A549 (cell line): Measurements from ENCODE around the gene METTL16. TPM values are rescaled to one million over a fixed set of nuclear protein-coding genes. Genes with fewer than 3 reads are reported as not detected.

ENCODE experiments used
- ATAC-seq, 2 experiments: fragments of 200-7000 bp in 1 of 2; fragments of >200 bp in 1 of 2; cut with Nextera tagmentation in 1 of 2; cut with Tn5 transposase in 1 of 2; 3 replicates each; pipeline versions ENCODE4 v1.8.0 to v1.9.1; 2018 to 2020; ENCODE audit warnings: mild to moderate bottlenecking in 1 of 2, moderate library complexity in 1 of 2
- CTCF ChIA-PET: fragments of 300-600 bp; sonication (Branson Sonifier 250); formaldehyde crosslinking; extraction: SDS; loops from one replicate; lab custom pipeline; 2021; ENCODE audit warnings: antibody characterized with exemption, inconsistent platforms; lab: Yijun Ruan, JAX
- POLR2A ChIA-PET: fragments of 350-600 bp; formaldehyde crosslinking; extraction: SDS; loops from one replicate; lab custom pipeline; 2021; ENCODE audit warnings: antibody characterized with exemption, inconsistent platforms; lab: Yijun Ruan, JAX
- DNase-seq, 2 experiments: peaks; one replicate each; pipeline versions ENCODE4 v3.0.0 to v3.0.0-alpha.2; 2011 to 2016; ENCODE audit warnings: low read depth in 1 of 2, low spot score in 1 of 2
- FAIRE-seq: peaks from 2 replicates; lab custom pipeline; 2011; peaks lifted over from hg19 to GRCh38; lab: Jason Lieb, UNC
- H3K27ac ChIP-seq, 2 experiments: fragments of >200 bp; sonication (Bioruptor Twin); formaldehyde crosslinking; 3 replicates each; pipeline ENCODE4 v1.5.1; 2016 to 2017
- H3K4me1 ChIP-seq: fragments of >200 bp; sonication (Bioruptor Twin); formaldehyde crosslinking; 3 replicates; pipeline ENCODE4 v1.6.1; 2016
- H3K4me2 ChIP-seq: fragments of >200 bp; sonication (Bioruptor Twin); formaldehyde crosslinking; 3 replicates; pipeline ENCODE4 v1.6.1; 2016
- H3K4me3 ChIP-seq: fragments of >200 bp; sonication (Bioruptor Twin); formaldehyde crosslinking; 3 replicates; pipeline ENCODE4 v1.5.1; 2016
- H3K9me3 ChIP-seq: fragments of >200 bp; sonication (Bioruptor Twin); formaldehyde crosslinking; 3 replicates; pipeline ENCODE4 v1.6.1; 2016
- BCL3 ChIP-seq: fragments of >200 bp; sonication (Bioruptor Twin); formaldehyde crosslinking; IDR thresholded peaks from 3 replicates; pipeline ENCODE4 v1.6.1; 2016
- BHLHE40 ChIP-seq: IDR thresholded peaks from 2 replicates; pipeline ENCODE4 v1.6.1; 2012; ENCODE audit warnings: low read depth, low read length, inconsistent platforms
- CHD2 ChIP-seq: fragments of 150-350 bp; IDR thresholded peaks from 2 replicates; pipeline ENCODE4 v1.6.1; 2014; ENCODE audit warnings: low read length; ENCODE audit not compliant: partially characterized antibody
- CHD4 ChIP-seq: fragments of 200-600 bp; sonication (generic); IDR thresholded peaks from 2 replicates; pipeline ENCODE4 v1.6.1; 2016; ENCODE audit warnings: antibody characterized with exemption, mild to moderate bottlenecking, borderline replicate concordance
- CTCF ChIP-seq: fragments of >200 bp; sonication (Bioruptor Twin); formaldehyde crosslinking; IDR thresholded peaks from 3 replicates; pipeline ENCODE4 v1.5.1; 2016
- ELK1 ChIP-seq: fragments of 150-350 bp; IDR thresholded peaks from 2 replicates; pipeline ENCODE4 v1.6.1; 2014; ENCODE audit warnings: low read depth, mild to moderate bottlenecking, low read length
- ESRRA ChIP-seq: fragments of 150-350 bp; IDR thresholded peaks from 2 replicates; pipeline ENCODE4 v1.6.1; 2014; ENCODE audit warnings: mild to moderate bottlenecking, low read length, borderline replicate concordance
- FOXS1 ChIP-seq: fragments of 250-450 bp; sonication (Bioruptor Pico); IDR thresholded peaks from 2 replicates; pipeline ENCODE4 v1.5.0; 2020; ENCODE audit warnings: mild to moderate bottlenecking, moderate library complexity
- HEYL ChIP-seq: fragments of 250-450 bp; sonication (Bioruptor Pico); IDR thresholded peaks from 2 replicates; pipeline ENCODE4 v1.8.0; 2021; ENCODE audit warnings: mild to moderate bottlenecking, moderate library complexity
- HMGXB4 ChIP-seq: fragments of 250-450 bp; sonication (Bioruptor Pico); IDR thresholded peaks from 2 replicates; pipeline ENCODE4 v1.5.0; 2021; ENCODE audit warnings: mild to moderate bottlenecking, moderate library complexity, borderline replicate concordance
- JUN ChIP-seq, 2 experiments: fragments of >200 bp; sonication (Bioruptor Twin); formaldehyde crosslinking; IDR thresholded peaks; 2 replicates in 1 of 2; 3 replicates in 1 of 2; pipeline ENCODE4 v1.6.1; 2016 to 2017
- JUNB ChIP-seq: fragments of >200 bp; sonication (Bioruptor Twin); formaldehyde crosslinking; IDR thresholded peaks from 2 replicates; pipeline ENCODE4 v1.6.1; 2016
- KDM5A ChIP-seq: fragments of 200-600 bp; sonication (generic); IDR thresholded peaks from 2 replicates; pipeline ENCODE4 v1.6.1; 2016; ENCODE audit warnings: antibody characterized with exemption, mild to moderate bottlenecking
- MAFK ChIP-seq: fragments of 450-650 bp; IDR thresholded peaks from 2 replicates; pipeline ENCODE4 v1.6.1; 2014; ENCODE audit not compliant: partially characterized antibody
- MAX ChIP-seq: IDR thresholded peaks from 2 replicates; pipeline ENCODE4 v1.6.1; 2012
- MAZ ChIP-seq: fragments of 150-350 bp; IDR thresholded peaks from 2 replicates; pipeline ENCODE4 v1.6.1; 2014; ENCODE audit warnings: antibody characterized with exemption, low read depth, low read length, borderline replicate concordance
- RAD21 ChIP-seq, 2 experiments: fragments of >200 bp in 1 of 2; sonication (Bioruptor Twin) in 1 of 2; formaldehyde crosslinking in 1 of 2; IDR thresholded peaks in 1 of 2; conservative IDR thresholded peaks in 1 of 2; 2 replicates in 1 of 2; 3 replicates in 1 of 2; pipeline ENCODE4 v1.6.1; 2012 to 2018; ENCODE audit warnings: inconsistent platforms in 1 of 2
- RCOR1 ChIP-seq: fragments of 150-350 bp; IDR thresholded peaks from 2 replicates; pipeline ENCODE4 v1.6.1; 2014; ENCODE audit warnings: antibody characterized with exemption, low read length, low read depth
- RFX5 ChIP-seq: fragments of 450-650 bp; IDR thresholded peaks from 2 replicates; pipeline ENCODE4 v1.7.1; 2014; ENCODE audit warnings: antibody characterized with exemption, mild to moderate bottlenecking, moderate library complexity
- SMC3 ChIP-seq: fragments of >200 bp; sonication (Bioruptor Twin); formaldehyde crosslinking; IDR thresholded peaks from 3 replicates; pipeline ENCODE4 v1.6.1; 2018; ENCODE audit warnings: inconsistent platforms
- SREBF2 ChIP-seq: fragments of 450-650 bp; IDR thresholded peaks from 2 replicates; pipeline ENCODE4 v1.6.1; 2014; ENCODE audit warnings: mild to moderate bottlenecking, moderate library complexity
- TFCP2L1 ChIP-seq: fragments of 250-450 bp; sonication (Bioruptor Pico); IDR thresholded peaks from 2 replicates; pipeline ENCODE4 v1.5.0; 2021; ENCODE audit warnings: mild to moderate bottlenecking
- ZNF302 ChIP-seq: fragments of 250-450 bp; sonication (Bioruptor Pico); IDR thresholded peaks from 2 replicates; pipeline ENCODE4 v1.9.0; 2021; ENCODE audit warnings: inconsistent platforms, mild to moderate bottlenecking, moderate library complexity
- ZSCAN20 ChIP-seq: fragments of 250-450 bp; sonication (Bioruptor Pico); IDR thresholded peaks from 2 replicates; pipeline ENCODE4 v1.8.0; 2022; ENCODE audit warnings: mild to moderate bottlenecking, moderate library complexity
- WGBS: methylation state at CpG from one replicate; pipeline ENCODE4 v1.1.6; 2017; ENCODE audit errors: missing lambda C conversion rate; 5-methylcytosine and 5-hydroxymethylcytosine counted together
- polyA plus RNA-seq, 4 experiments: library from polyadenylated mRNA; depleted of rRNA in 3 of 4; stranded (reverse); fragments of >200 nt; fragmentation: RNase III in 1 of 4; extraction: RNeasy Plus Mini Kit Qiagen cat#74134 plus additional on column Dnase treatment in 1 of 4; gene quantifications; 2 replicates in 3 of 4; 3 replicates in 1 of 4; pipeline ENCODE4 v1.2.3, GENCODE V29; 2011 to 2017

The METTL16 gene
- polyA plus RNA-seq, 2 of the 4 experiments (the other 2 are of a cell fraction), result 26.5 to 58.0 TPM

GRCh38 chr17:2466931-2467330 lies 44.8 kb downstream of the METTL16 start:
- WGBS, result 95% methylated on average over 12 of the region's 12 CpGs
- POLR2A ChIA-PET, result no interaction called here
- Histone ChIP-seq H3K9me3 (no peaks in the 10 kb centered on the region), H3K4me3 (no peak overlapping the region), H3K4me1 (no peaks in the 10 kb centered on the region), H3K27ac (no peak overlapping the region), H3K4me2 (no peak overlapping the region)
- no peak for TF ChIP-seq MAFK
- TF ChIP-seq CHD2, result no peak
- no peak for TF ChIP-seq HEYL
- TF ChIP-seq HMGXB4 (CRISPR knock-in tag), result no peak
- no peak for TF ChIP-seq JUNB
- TF ChIP-seq RFX5, result no peak
- TF ChIP-seq RAD21 (conservative IDR thresholded peaks at IDR 0.05 in 1 of 2, IDR thresholded peaks at IDR 0.05 in 1 of 2), result no peak
- no peak for TF ChIP-seq TFCP2L1 (CRISPR knock-in tag)
- no peak for TF ChIP-seq SMC3
- no peak for TF ChIP-seq CHD4
- no peak for TF ChIP-seq SREBF2
- TF ChIP-seq JUN (IDR thresholded peaks at IDR 0.05), result no peak
- TF ChIP-seq MAZ, result no peak
- TF ChIP-seq CTCF, result no peak
- no peak for TF ChIP-seq RCOR1
- TF ChIP-seq BHLHE40, result no peak
- TF ChIP-seq ESRRA, result no peak
- TF ChIP-seq ZSCAN20 (CRISPR knock-in tag), result no peak
- TF ChIP-seq MAX, result no peak
- TF ChIP-seq BCL3, result no peak
- FAIRE-seq (no peak), DNase-seq (no peak), ATAC-seq (no peak)
- CTCF ChIA-PET, result interaction anchor here (0.8 to 1.6 kb wide), 5 partner anchors 10 to 247 kb away, joined by 3 to 7 read pairs (median 4); no protein-coding TSS in a partner anchor

- no peak for FAIRE-seq
- H3K4me2 ChIP-seq, result no peak overlapping the region
- H3K4me3 ChIP-seq, result no peak overlapping the region
- ChIA-PET POLR2A (no interaction called here), CTCF (no interaction called here)
- H3K4me1 ChIP-seq, result peaks cover 18% of the 10 kb centered on the region
- H3K27ac ChIP-seq, result no peak overlapping the region
- WGBS, result 95% methylated on average over 8 of the region's 8 CpGs
- DNase-seq, result no peak
- TF ChIP-seq FOXS1 (CRISPR knock-in tag) (no peak), ELK1 (no peak), ZNF302 (CRISPR knock-in tag) (no peak), RFX5 (no peak), KDM5A (no peak)
- ATAC-seq, result no peak
- no peaks in the 10 kb centered on the region for H3K9me3 ChIP-seq
Observed at GRCh38 chr17:2462481-2462880, 49.2 kb downstream of the METTL16 start.
